Ascending aorta (tissue), 2 donors: Measurements from ENCODE around the gene PIF1. TPM values are rescaled to one million over a fixed set of nuclear protein-coding genes. Genes with fewer than 3 reads are reported as not detected.
A peak's percentile ranks its signal among the peaks of the same experiment; 100 is the strongest.

Experiments used
- DNase-seq, 2 donors: peaks; one replicate each; pipeline ENCODE4 v3.0.0-alpha.2; 2019; ENCODE audit warnings: low spot score in 2 of 2
- H3K27ac ChIP-seq, 2 donors: fragments of 200-600 bp; sonication (generic); one replicate each; pipeline ENCODE4 v1.5.1; 2016 to 2017; ENCODE audit warnings: mild to moderate bottlenecking in 1 of 2
- H3K27me3 ChIP-seq: fragments of 200-600 bp; sonication (generic); one replicate; pipeline ENCODE4 v1.5.1; 2017
- H3K36me3 ChIP-seq, 2 donors: fragments of 200-600 bp; sonication (generic); one replicate each; pipeline ENCODE4 v1.5.1; 2016
- H3K4me1 ChIP-seq, 2 donors: fragments of 200-600 bp; sonication (generic); one replicate each; pipeline ENCODE4 v1.5.1; 2016 to 2017; ENCODE audit warnings: mild to moderate bottlenecking in 1 of 2
- H3K4me3 ChIP-seq, 2 donors: fragments of 200-600 bp; sonication (generic); one replicate each; pipeline ENCODE4 v1.5.1; 2016 to 2017; ENCODE audit warnings: mild to moderate bottlenecking in 1 of 2
- H3K9me3 ChIP-seq, 2 donors: fragments of 200-600 bp; sonication (generic); one replicate each; pipeline ENCODE4 v1.5.1; 2016
- CTCF ChIP-seq, 3 experiments: fragments of 200-600 bp in 2 of 3; fragments of 450-650 bp in 1 of 3; sonication (generic) in 2 of 3; IDR thresholded peaks; one replicate each; pipeline ENCODE4 v1.5.1; 2016 to 2019; ENCODE audit warnings: antibody characterized with exemption in 3 of 3, mild to moderate bottlenecking in 1 of 3, moderate library complexity in 1 of 3
- intact Hi-C: fragments of 100-400 bp; cut with DNase I; formaldehyde crosslinking; loops from one replicate; pipeline ENCODE4 v1.15.1; 2023
- total RNA-seq: library from RNA; depleted of rRNA; stranded (reverse); fragments of >200 nt; gene quantifications from one replicate; pipeline ENCODE4 v1.1.0, GENCODE V29; 2016

Gene PIF1
- total RNA-seq: not detected

- intact Hi-C loops: loop anchor here (2.0 kb wide), 1 partner anchor 15 kb away; the partner anchor contains the start of gene PLEKHO2
Measured at GRCh38 chr15:64825431-64826294, at the start of gene PIF1. Gene PIF1, minus strand, starts transcription at chr15:64825647. Its CDS starts 1,312 bp downstream, at chr15:64824335.

GRCh38 chr15:64870353-64870752 lies 44.9 kb upstream of the PIF1 start:
- peak overlapping the region in 1 of 2 donors; percentile 18 for H3K27ac ChIP-seq
- no peak for TF ChIP-seq CTCF (IDR thresholded peaks at IDR 0.05)

More at GRCh38 chr15:64825431-64826294, at the start of gene PIF1:
- H3K36me3 ChIP-seq: no peaks in the 10 kb centered on the region
- peaks cover 7 to 20% of the 10 kb centered on the region in 2 donors for H3K4me1 ChIP-seq
- DNase-seq: peak; percentile 79 to 97
- no peak for TF ChIP-seq CTCF (IDR thresholded peaks at IDR 0.05)
- peak within 1 kb of the TSS; percentile 4 to 35 for H3K27ac ChIP-seq
- peak within 1 kb of the TSS; percentile 72 to 76 for H3K4me3 ChIP-seq
- no peaks in the 10 kb centered on the region for H3K27me3 ChIP-seq
- H3K9me3 ChIP-seq: no peaks in the 10 kb centered on the region

GRCh38 chr15:64869501-64869900 lies 44.1 kb upstream of the PIF1 start:
- intact Hi-C loops: no loop called here
- DNase-seq: no peak

More at GRCh38 chr15:64870353-64870752, 44.9 kb upstream of the PIF1 start:
- Histone ChIP-seq H3K9me3 (no peaks in the 10 kb centered on the region), H3K27me3 (no peaks in the 10 kb centered on the region), H3K36me3 (peaks cover 24 to 31% of the 10 kb centered on the region in 2 donors), H3K4me3 (no peak overlapping the region), H3K4me1 (peaks cover 0 to 13% of the 10 kb centered on the region in 2 donors)
- intact Hi-C loops: no loop called here
- no peak for DNase-seq

GRCh38 chr15:64865998-64866520 lies 40.6 kb upstream of the PIF1 start:
- intact Hi-C loops: no loop called here
- DNase-seq: no peak
- Histone ChIP-seq H3K36me3 (peaks cover 50 to 66% of the 10 kb centered on the region in 2 donors), H3K4me1 (no peaks in the 10 kb centered on the region), H3K27ac (peak overlapping the region in 1 of 2 donors; percentile 39), H3K4me3 (no peak overlapping the region), H3K27me3 (no peaks in the 10 kb centered on the region), H3K9me3 (no peaks in the 10 kb centered on the region)
- no peak for TF ChIP-seq CTCF (IDR thresholded peaks at IDR 0.05)

More at GRCh38 chr15:64869501-64869900, 44.1 kb upstream of the PIF1 start:
- no peaks in the 10 kb centered on the region for H3K27me3 ChIP-seq
- H3K4me1 ChIP-seq: peaks cover 0 to 13% of the 10 kb centered on the region in 2 donors
- H3K9me3 ChIP-seq: no peaks in the 10 kb centered on the region
- H3K27ac ChIP-seq: no peak overlapping the region
- TF ChIP-seq CTCF (IDR thresholded peaks at IDR 0.05): no peak
- H3K4me3 ChIP-seq: no peak overlapping the region
- peaks cover 33 to 40% of the 10 kb centered on the region in 2 donors for H3K36me3 ChIP-seq

GRCh38 chr15:64865126-64865997 lies 39.9 kb upstream of the PIF1 start:
- no peak for TF ChIP-seq CTCF (IDR thresholded peaks at IDR 0.05)
- H3K36me3 ChIP-seq: peaks cover 55 to 69% of the 10 kb centered on the region in 2 donors

More at GRCh38 chr15:64865126-64865997, 39.9 kb upstream of the PIF1 start:
- Histone ChIP-seq H3K27ac (peak overlapping the region in 1 of 2 donors; percentile 39), H3K4me1 (no peaks in the 10 kb centered on the region), H3K4me3 (no peak overlapping the region), H3K27me3 (no peaks in the 10 kb centered on the region), H3K9me3 (no peaks in the 10 kb centered on the region)
- intact Hi-C loops: no loop called here
- DNase-seq: no peak
